Sigmoid colon (tissue), 4 donors: ENCODE measurements around the gene MFAP1.

Source experiments
- EP300 ChIP-seq, 4 donors: sonication (generic); formaldehyde crosslinking; IDR thresholded peaks; one replicate each; pipeline ENCODE4 v1.6.1; 2017; ENCODE audit warnings: antibody characterized with exemption in 4 of 4
- POLR2A ChIP-seq, 2 donors: fragments of 450-650 bp; IDR thresholded peaks; one replicate each; pipeline ENCODE4 v1.6.1; 2016; ENCODE audit warnings: antibody characterized with exemption in 2 of 2, mild to moderate bottlenecking in 2 of 2, moderate library complexity in 2 of 2
- TF ChIP-seq, protein P1 (sequence below), 4 experiments: fragments of 450-650 bp in 3 of 4; fragments of 200-600 bp in 1 of 4; IDR thresholded peaks; one replicate each; pipeline ENCODE4 v1.5.1; 2016 to 2019; ENCODE audit warnings: antibody characterized with exemption in 4 of 4, mild to moderate bottlenecking in 3 of 4, moderate library complexity in 2 of 4

GRCh38 chr15:43772624-43773023, 51.9 kb downstream of the MFAP1 start:
- TF ChIP-seq, protein P1, sequence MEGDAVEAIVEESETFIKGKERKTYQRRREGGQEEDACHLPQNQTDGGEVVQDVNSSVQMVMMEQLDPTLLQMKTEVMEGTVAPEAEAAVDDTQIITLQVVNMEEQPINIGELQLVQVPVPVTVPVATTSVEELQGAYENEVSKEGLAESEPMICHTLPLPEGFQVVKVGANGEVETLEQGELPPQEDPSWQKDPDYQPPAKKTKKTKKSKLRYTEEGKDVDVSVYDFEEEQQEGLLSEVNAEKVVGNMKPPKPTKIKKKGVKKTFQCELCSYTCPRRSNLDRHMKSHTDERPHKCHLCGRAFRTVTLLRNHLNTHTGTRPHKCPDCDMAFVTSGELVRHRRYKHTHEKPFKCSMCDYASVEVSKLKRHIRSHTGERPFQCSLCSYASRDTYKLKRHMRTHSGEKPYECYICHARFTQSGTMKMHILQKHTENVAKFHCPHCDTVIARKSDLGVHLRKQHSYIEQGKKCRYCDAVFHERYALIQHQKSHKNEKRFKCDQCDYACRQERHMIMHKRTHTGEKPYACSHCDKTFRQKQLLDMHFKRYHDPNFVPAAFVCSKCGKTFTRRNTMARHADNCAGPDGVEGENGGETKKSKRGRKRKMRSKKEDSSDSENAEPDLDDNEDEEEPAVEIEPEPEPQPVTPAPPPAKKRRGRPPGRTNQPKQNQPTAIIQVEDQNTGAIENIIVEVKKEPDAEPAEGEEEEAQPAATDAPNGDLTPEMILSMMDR (IDR thresholded peaks at IDR 0.05): no peak
- TF ChIP-seq EP300 (IDR thresholded peaks at IDR 0.05) (no peak), POLR2A (IDR thresholded peaks at IDR 0.05) (no peak)
